GM19240 (cell line): ENCODE measurements around the gene KLK5.
A peak's percentile ranks its signal among the peaks of the same experiment; 100 is the strongest.
"Not testable (repeated sequence)": the region's sequence is repeated elsewhere in the genome, so short reads cannot be mapped to it uniquely, and the experiment has no call there.

Experiments
- DNase-seq: peaks from one replicate; pipeline ENCODE4 v3.0.0; 2011; ENCODE audit warnings: low spot score; ENCODE audit not compliant: insufficient read length

Gene KLK5

DNA sequence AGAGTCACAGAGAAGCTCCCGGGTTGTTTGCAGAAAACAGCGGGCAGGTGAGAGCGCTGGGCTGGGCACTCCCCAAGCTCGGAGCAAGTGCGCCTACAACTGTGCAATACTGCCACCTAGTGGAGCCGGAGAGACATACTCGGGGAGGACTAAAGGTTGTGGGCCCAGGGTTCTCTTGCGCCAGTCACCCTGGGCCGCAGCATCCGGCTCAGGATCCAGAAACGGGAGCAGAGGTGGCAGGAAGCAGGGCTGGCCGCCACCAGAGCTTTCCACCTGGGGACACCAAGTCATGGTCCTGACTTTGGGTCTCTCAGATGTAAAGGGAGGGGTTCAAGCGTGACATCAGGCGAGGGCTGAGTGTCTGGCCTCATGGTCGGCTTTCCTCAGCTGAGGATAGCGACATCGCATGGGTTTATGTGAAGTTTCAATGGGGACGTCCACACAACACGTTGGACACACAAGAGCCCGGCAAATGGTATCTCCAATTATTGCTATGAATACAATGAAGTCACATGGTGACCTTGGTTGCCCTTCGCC lies 30.5 kb downstream of the KLK5 start:
- peak; percentile 79 for DNase-seq

DNA sequence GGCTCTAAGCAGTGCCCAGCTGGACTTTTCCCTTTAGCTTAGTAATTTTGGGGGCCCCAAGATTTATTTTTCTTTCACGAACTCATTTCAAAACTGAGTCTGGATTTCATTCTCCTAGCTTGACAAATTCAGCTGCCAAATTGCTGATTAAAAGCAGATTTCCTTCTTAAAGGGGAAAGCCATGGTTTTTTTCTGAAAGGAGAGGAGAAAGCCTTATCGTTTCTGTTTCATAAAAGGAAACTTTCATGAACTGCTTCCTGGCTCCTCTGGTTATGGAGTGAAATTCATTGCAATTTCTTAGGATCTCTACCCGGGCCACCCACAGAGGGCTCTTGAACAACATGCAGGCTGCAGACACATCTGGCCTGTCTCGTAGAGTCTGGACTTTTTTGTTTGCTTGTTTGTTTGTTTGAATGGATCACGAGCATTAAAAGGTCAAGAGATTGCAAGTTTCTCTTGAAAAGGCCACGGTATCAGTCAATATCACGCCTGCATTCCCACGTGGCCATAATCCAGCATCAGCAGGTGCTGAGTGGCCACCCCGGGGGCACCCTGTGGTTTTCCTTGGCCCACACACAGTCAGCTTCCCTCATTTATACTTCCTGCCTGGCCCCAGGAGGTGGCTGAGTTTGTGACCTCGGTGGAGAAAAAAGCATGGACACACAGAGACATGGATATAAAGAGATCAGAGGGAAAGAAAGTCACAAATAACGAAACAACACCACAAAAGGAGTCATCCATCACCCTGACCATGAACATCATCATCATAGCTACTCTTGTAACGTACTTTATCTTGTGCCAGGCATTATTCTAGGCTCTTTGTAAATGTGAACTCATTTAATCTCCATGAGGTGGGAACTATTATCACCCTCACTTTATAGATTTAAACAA lies 31.2 kb downstream of the KLK5 start:
- no peak for DNase-seq

DNA sequence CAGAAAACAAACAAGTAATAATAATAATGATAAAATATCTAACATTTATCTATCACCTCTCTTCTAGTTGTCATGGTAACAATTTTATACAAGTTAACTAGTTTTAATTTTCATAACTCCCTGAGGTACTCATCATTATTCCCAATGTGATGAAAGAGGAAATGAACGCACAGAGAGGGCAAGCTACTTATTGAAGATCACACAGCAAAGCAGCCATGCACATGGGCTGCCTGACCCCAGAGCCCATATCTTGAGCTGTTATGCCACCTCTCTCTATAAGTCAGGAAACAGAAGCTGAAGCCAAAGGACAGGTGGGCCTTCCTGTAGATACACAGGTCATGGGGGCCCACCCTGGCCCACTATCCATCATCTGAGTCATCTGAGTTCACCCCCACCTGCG lies 36.8 kb downstream of the KLK5 start:
- no peak for DNase-seq

DNA sequence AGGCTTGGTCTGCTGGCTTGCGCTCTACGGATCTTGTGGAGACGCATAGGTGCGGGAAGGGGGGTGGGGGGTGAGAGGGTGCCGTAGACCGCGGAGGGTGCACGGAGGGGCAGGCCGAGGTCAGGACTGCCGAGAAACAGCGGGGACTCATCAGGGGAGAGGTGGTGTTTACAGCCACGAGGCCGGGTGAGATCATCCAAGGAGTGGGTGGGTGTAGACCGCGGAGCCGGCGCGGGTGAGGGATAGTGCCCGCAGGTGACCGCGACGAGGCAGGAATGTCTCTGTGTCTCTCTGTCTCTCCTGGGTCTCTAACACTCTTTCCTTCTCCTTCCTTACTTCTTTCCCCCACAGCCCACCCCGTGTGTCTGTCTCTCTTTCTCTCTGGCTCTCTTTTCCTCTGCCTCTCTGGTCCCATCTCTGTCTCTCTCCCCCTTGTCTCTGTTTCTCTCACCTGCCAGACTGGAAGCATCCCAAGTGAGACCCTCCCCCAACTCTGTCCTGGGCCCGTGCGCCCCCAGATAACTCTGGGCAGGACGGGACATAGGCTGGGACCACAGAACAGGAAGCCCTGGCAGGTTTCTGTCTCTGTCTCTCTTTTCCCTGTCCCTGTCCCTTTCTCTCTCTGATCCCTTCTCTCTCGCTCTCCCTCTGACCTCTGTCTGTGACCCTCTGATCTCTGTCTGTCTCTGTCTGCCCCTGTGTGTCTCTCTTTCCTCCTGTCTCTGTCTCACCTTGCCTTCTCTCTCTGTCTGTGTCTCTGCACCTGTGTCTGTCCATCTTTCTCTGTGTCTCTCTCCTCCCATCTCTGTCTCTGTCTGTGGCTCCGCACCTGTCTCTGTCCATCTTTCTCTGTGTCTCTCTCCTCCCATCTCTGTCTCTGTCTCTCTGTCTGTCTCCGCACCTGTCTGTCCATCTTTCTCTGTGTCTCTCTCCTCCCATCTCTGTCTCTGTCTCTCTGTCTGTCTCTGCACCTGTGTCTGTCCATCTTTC lies 39.8 kb downstream of the KLK5 start:
- no peak for DNase-seq

DNA sequence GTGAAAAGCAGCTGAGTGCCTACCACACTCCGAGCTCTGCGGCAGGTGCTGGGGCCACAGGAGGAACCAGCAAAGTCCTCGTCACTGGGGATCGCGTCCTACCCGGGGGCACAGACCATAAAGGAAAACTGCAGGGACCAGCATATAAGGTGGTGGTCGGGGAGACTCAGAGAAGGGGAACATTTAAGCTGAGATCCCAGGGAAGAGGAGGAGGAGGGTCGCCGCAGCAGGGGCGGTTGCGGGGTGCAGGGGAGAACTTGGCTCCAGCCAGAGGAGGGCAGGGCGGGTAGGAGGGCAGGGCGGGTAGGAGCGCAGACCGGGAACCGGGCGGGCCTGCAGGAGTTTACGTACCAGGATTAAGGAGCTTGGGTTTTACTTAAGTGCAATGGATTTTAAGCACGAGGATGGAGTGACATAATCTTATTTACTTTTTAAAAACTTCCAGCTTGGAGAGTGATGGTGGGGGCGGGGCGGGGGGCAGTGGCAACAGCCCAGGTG lies 40.7 kb downstream of the KLK5 start:
- DNase-seq: no peak

DNA sequence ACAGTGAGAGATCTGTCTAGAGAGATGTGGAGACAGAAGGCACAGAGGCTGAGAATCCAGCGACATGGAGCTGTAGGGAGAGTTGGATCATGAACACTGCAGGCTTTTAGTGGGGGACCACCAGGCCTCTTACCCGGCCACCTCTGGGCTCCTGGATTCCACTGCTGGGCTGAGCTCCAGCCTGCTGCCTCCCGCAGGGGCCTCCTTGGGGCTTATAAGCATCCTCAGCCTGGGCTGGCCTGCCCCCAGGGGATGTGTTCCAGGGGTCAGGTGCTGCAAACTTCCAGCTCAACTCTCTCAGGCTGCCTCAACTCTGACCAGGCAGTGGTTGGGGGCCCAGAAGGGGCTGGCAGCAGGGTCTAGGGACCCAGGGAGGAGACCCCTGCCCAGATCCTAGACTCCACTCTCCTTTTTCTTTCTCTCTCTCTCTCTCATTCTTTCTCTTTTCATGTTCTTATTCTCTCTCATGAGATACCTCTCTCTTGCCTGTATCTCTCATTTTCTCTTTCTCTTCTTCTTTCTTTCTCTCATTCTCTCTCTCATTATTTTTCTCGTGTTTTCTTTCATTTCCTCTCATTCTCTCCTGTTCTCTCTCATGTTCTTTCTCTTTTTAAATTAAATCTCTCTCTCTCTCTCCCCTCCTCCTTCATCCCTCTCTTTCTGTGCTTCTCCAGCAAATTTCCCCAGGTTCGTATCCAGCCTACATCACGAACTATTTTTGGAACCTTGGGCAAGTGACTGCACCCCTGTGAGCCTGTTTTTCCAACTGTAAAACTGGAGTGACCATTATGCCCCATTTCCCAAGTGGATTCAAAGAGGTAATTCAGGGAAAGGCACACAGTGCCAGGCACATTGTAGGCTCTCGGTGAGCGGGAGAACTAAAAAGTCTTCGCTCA lies 41.4 kb downstream of the KLK5 start, which contains the start of gene KLK4:
Gene KLK4 (minus strand): TSS at position 190 of the 896 bp plus-strand sequence. CDS start 657 bp downstream, outside the sequence.
- DNase-seq: no peak

DNA sequence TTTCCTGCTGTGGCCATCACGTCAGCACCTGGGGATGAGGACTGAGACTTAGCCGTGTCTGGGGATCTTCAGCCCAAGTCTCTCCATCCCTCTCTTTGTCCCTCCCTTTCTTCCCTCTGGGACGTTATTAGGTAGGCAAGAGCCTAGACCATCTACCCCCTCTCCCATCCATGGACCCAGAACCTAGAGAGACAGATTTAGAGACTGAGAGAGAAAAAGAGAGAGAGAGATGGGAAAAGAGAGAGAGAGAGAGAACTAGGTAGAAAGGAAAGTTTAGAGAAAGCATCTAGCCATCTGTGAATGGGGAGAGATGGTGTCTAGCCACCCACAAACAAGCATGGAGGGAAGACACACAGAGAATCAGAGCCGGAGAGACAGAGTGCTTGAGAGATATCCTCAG lies 42.1 kb downstream of the KLK5 start:
- DNase-seq: no peak

DNA sequence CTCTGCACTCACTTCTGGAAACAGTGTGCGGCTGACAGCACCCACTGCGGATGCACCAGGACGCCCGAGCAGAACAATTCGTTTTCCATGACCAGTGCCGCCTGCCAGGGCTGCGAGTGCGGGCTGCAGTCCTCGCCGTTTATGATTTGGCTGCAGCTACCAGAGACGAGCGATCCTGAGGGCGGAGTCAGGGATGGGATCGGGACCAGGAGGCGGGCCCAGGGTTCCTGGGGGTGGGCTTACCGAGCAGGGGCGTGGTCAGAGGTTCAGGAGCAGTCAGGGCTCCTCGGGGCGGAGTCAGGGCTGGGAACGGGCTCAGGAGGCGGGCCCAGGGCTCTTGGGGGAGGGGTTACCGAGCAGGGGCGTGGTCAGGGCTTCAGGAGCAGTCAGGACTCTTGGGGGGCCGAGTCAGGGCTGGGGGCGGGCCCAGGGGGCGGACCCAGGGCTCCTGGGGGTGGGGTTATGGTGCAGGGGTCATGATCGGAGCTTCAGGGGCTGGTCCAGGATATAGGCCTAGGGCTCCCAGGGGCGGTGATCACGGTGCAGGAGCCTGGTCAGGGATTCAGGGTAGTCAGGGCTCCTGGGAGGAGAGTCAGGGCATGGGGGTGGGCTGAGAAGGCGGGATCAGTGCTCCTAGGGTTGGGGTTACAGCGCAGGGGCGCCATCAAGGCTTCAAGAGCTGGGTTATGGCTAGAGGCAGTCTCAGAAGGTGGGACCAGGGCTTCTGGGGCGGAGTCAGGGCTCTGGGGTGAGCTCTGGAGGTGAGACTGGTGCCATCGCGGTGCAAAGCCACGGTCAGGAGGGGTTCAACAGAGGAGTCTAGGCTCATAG lies 43.4 kb downstream of the KLK5 start:
- peak; percentile 45 for DNase-seq

DNA sequence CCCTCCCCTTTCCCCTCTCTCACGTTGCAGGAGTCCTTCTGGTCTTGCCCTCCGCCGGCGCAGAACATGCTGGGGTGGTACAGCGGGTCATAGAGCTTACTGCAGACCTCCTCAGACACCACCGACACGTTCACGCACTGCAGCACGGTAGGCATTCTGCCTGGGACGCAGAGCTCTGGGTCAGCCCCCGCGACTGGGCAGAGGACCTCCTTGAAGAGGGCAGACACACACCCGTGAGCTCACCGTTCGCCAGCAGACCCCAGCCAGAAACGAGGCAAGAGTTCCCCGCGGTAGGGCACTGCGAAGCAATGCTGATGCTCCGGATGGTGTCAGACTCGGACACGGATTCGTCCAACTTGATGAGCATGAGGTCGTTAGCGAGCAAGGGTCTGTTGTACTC lies 44.5 kb downstream of the KLK5 start:
- DNase-seq: no peak

DNA sequence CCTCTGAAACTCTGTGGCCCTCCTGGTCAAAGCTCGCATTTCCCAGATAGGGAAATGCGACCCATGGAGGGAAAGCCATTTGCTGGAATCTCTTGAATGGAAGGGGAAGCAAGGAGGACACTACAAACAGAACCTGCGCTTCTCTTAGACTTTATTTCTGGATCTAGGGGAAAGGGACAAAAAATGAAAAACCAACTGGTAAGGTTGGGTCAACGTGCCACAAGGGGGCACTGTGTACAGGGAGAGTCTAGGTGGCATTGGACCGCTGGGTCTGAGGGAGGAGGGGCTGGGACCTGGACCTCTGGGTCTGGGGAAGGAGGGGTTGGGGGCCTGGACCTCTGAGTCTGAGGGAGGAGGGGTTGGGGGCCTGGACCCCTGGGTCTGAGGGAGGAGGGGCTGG lies 46.6 kb downstream of the KLK5 start:
- no peak for DNase-seq

DNA sequence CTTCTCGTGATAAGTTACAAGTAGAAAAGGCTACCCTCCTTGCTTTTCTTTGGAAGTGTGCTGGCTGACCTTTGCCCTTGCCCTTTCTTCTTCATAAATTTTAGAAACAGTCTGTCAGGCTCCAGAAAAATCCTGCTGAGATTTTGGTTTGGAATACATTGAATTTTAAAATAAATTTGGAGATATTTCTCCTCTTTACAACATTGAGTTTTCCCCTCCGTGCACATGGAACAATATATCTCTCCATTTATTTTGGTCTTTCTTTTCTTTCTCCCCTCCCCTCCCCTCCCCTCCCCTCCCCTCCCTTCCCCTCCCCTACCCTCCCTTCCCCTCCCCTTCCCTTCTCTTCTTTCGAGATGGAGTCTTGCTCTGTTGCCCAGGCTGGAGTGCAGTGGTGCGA lies 50.2 kb downstream of the KLK5 start:
- DNase-seq: no peak

DNA sequence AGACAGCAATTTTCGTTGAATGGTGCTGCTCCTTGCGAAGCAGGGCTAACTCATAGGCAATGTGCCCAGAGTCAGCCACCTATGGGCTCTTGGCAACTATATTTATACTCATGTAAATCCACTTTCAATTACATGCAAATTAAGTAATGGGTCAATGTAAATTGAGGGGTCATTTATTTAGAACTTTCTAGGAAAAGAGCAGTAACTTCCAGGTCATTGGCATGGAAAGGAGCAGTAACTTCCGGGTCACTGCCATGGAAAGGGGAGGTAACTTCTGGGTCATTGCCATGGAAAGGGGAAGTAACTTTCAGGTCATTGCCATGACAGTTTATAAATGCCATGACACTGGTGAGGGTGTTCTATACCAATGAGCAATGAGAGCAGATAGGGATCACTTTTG lies 53.3 kb downstream of the KLK5 start:
- no peak for DNase-seq

DNA sequence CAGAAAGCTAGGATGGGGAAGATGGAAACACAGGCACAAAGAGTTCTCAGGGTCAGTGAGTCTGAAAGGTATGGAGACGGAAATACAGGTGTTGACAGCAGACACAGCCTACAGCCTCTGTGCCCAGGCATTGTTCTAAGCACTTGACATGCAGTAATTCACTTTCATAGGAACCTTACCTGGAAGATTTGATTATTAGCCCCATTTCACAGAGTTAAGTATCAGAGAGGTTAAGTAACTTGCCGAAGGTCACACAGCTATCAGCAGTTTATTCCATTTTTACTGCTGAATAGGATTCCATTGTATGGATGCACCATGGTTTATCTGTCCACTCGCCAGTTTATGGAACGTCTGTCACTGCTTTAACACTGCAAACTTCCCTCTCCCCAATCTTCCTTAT lies 54.8 kb downstream of the KLK5 start:
- no peak for DNase-seq

DNA sequence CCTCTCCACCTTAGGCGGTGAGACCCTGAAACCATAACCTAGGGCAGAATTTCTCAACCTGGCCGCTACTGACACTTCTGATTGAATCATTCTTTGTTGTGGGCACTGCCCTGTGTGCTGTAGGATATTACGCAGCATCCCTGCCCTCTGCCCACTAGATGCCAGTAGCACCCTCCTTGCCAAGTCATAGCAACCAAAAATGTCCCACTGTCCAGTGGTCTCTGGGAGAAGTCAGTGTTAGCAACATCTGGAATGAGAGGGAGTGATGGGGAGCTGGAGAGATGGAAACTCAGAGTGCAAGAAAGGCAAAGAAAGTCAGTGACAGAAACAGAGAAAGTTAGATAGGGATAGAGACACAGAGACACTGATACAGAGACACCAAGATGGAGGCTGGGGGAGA lies 55.2 kb downstream of the KLK5 start:
- no peak for DNase-seq

DNA sequence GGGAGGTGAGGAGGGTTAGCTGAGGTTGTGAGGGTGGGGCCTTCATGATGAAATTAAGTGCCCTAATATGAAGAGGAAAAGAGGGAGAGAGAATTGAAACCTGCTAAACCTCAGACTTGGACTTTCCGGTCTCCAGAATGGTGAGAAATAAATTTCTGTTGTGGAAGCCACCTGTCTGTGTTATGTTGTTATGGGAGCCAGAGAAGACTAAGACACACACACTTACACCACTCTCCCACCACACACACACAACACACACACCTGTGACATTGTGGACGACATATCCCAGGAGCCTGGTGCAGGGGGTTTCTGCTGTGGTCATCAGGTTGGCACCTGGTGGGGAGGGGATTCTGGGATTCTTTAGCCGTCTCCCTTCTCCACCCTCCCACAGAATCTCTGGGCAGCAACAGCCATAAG lies 55.6 kb downstream of the KLK5 start:
- no peak for DNase-seq

DNA sequence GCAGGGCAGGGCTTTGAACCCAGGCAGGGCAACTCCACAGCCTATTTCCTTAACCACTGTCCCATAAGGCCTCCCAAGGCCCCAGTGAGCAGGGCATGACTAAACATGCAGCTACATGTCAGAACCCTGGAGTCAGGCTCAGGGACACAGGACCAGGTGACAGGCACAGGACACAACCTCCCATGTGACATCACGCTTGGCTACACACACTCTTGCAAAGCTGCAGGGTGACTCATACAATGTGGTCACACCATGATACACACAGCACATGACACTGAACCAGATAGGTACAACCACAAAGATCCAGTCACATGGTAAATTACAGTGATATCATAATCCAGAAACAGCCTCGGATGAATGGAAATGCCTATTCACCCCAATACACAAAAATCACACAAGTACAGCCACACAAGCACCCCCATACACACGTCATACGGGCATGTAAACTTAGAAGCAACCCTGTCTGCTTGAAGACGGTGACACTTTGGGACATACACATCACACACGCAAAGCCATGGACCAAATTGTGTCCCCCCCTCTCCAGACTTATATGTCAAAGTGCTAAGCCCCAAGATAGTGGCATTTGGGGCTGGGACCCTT lies 56.1 kb downstream of the KLK5 start:
- DNase-seq: peak; percentile 61

DNA sequence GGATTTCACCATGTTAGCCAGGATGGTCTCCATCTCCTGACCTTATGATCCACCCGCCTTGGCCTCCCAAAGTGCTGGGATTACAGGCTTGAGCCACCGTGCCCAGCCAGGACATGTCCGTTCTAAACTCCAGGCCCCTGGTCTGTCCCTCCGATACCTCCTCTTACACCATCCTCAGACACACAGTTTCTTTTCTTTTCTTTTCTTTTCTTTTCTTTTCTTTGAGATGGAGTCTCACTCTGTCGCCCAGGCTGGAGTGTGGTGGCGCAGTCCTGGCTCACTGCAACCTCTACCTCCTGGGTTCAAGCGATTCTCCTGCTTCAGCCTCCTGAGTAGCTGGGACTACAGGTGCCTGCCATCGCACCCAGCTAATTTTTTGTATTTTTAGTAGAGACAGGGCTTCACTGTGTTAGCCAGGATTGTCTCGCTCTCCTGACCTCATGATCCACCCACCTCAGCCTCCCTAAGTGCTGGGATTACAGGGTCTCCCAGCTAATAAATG lies 56.7 kb downstream of the KLK5 start:
- not testable (repeated sequence) for DNase-seq

DNA sequence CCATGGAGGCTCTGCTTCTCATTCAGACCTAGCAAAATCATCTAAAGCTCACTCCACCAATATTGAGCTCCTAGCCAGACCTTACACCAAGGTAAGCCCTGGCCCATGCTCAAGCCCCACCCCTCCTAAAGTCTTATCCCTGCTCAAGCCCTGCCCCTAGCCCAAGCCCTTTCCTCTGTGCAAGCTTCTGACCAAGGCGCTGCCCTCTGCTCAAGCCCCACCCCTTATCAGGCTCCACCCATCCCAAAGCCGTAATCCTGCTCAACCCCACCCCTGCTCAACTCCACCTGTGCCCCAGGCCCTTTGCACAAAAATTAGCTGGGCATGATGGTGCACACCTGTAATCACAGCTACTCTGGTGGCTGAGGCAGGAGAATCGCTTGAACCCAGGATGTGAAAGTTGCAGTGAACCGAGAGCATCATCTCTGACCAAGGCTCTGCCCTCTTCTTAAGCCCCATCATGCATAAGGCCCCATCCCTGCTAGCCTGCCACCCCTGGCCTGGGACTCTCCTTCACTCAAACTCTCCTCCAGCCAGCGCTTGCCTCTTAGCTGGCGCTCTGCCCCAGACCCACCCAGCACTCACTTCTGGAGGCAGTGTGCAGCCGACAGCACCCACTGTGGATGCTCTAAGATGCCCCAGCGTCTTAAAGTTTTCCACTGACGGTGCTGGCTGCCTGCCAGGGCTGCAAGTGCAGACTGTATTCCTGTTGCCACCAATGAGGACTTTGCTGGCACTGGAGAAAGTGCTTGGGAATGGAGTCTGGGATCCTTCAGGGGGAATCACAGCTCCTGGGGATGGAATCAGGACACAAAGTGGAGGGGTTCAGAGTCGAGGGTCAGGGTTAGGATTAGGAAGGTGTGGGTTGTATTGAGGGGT lies 58.1 kb downstream of the KLK5 start:
- DNase-seq: no peak
